HG02970 (cell line): ENCODE measurements around the gene SFRP4.
"Not testable (repeated sequence)": the region's sequence is repeated elsewhere in the genome, so short reads cannot be mapped to it uniquely, and the experiment has no call there.

Source experiments
- ATAC-seq: cut with Tn5 transposase; IDR thresholded peaks from one replicate; pipeline ENCODE4 v1.9.1; 2021; ENCODE audit warnings: mild to moderate bottlenecking, moderate library complexity, moderate number of reproducible peaks; ENCODE audit not compliant: unreplicated experiment, low FRiP score

SFRP4 gene

DNA sequence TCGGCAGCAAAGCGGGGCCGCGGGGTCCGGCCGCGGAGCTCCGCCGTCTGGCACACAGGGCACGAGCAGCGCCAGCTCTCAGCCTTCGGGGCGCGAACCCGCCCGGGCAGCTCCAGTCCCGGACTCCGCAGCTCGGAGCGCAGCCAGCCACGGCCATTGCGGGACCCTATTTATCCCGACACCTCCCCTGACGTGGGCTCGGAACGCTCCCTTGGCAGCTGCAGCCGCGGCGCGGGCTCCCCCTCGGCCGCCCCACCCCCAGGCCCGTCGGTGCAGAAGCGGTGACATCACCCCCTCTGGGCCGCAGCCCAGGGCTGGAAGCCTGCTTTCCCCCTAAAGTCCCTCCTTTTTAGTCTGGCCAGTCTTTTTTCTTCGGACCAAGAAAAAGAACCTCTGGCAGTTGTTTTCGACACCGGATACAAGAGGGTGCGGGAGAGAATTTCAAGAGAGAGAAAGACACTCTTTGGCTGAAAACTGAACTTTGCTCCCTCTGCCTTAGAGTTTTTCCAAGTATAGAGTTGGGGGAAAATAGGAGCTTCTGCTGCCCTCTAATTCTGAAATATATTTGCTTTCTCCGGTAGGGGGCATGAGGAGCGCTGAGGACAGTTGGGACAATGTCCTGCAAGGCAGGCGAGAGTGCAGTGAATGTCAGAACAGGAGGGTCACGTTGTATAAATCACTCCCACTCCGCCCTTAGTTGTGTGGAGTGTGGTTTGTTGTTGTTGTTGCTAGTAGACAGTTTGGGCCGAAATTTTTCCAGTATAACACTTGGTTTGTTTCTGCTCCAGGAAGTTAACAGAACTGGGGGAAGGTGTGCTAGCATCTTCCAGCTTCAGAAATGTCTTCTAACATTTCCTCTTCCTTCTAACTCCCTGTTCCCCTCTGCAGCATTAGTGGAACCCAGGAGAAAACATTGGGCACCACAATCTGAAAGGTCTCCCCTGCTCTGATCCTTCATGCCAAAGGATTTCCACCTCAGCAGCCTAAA lies at the start of gene SFRP4:
TSS of gene SFRP4 (minus strand) at position 145 of the 988 bp plus-strand sequence. CDS start 280 bp downstream, outside the sequence.
- ATAC-seq = no peak

DNA sequence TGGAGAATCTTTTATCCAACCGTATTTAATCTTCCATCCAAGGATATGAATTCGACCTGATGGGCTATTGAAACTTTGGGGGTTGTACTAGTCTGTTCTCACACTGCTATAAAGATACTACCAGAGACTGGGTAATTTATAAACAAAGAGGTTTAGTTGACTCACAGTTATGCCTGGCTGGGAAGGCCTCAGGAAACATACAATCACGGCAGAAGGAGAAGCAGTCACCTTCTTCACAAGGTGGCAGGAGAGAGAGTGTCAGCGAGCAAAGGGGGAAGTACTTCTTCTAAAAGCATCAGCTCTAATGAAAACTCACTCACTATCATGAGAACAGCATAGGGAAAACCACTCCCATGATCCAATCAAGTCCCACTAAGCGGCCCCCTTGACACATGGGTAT lies 47.6 kb upstream of the SFRP4 start:
- ATAC-seq = no peak

DNA sequence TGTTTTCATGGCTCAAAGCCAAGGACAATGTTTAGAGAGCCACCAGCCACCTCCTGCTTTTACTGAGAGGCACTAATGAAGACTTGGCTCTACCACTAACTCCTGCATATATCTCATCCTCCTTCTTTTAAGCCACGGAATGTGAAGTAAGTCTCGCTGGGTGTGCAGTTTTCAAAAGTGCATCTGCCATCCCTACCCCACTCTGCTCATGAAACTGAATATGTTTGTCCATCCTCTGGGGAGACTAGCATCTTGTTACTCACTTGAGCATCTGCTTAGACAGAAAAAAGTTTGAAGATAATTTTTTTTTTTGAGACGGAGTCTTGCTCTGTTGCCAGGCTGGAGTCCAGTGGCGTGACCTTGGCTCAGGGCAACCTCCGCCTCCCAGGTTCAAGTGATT lies 44.6 kb upstream of the SFRP4 start:
- no peak for ATAC-seq

DNA sequence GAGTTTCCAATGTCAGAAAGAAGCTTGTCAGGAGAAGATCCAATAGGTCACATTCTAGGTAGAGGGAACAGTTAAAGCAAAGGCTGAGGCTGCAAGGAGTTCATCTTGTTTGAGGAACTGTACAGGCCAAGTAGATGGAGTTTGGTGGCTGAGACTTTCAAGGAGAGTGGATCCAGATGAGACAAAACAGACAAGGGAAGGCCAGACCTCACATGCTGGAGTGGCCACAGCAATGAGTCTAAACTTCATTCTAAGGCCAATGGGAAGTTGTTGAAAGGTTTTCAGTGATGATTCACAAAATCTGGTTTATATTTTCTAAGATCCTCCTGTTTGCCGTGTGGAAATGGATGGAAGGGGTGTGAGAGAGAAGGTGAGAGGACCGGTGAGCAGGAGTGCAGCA lies 43.9 kb upstream of the SFRP4 start:
- no peak for ATAC-seq

DNA sequence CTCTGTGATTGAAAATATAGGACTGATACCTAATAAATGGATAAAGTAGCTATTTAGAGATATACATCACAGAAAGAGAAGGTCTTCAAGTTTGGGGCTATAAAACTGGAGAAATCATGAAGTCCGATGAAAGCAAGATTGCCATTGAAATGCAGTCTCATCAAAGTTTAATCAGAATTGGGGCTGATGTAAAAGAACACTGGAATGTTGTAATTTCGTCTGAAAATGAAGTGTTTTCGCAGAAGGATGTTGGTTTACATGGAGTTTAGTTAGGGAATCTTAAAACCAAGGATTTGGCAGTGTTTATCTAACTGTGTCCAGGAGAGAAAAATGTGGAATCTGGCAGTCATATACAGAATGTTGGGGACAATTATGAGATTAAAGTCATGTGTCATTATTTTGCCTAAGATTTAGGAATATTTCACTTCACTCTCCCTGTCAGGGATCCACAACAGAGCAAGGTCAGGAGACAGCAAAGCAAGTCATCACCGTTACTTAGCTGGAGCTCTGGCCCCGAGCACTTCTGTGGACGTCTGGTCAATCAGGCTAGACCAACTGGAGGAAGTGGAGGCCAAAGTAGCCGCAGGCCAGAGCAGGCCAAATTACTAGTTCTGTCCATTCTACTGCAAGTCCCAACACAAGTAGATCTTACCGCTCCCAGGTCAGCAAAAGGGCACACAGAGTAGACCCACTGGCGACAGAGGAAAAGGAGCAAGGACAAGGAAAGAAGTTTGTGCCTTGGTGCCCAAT lies 40.8 kb upstream of the SFRP4 start:
- no peak for ATAC-seq

DNA sequence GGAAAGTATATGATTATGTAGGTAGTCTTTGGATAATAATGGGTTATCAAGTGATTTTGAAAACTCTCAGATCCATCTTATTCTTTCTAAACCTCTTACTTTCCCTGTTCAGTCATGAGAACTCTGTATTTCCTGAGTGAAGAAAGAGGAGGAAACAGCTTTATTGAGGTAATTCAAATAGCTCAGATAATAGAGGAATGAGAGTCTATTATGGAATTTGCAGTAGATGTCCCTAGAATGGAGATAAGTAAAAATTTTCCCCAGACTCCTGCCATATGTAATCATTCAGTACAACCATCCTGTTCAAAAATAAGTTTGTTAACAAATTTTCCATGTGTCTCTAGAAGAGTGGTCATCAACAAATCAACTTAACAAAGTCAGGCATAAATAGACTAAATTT lies 40.2 kb upstream of the SFRP4 start:
- no peak for ATAC-seq

DNA sequence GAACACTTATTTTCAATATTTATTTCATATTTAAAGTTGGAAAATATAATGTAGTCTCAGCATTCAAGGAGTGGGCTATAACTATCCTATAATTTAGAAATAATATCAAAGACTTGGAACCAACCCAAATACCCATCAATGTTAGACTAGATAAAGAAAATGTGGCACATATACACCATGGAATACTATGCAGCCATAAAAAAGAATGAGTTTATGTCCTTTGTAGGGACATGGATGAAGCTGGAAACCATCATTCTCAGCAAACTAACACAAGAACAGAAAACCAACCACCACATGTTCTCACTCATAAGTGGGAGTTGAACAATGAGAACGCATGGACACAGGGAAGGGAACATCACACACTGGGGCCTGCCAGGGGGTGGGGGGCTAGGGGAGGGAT lies 37.6 kb upstream of the SFRP4 start:
- not testable (repeated sequence) for ATAC-seq

DNA sequence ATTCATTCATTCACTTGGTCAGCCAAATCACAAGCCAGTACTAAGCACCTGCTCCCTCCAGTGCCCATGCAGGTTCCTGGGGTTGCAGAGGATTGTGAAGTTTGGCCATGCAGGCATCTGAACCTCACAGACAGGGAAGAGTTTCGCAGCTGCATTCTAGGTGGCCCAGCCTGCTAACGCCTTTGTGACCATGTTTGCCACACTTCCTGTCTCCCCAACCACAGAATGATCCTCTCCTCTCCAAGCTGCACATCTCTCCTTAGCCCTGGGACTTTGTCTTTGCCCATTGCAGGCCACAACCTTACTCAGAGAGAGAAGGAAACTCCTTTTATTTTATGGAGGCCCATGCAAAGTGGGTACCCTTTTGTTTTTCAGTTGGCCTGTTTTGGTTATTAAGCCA lies 35.6 kb upstream of the SFRP4 start:
- ATAC-seq = no peak

DNA sequence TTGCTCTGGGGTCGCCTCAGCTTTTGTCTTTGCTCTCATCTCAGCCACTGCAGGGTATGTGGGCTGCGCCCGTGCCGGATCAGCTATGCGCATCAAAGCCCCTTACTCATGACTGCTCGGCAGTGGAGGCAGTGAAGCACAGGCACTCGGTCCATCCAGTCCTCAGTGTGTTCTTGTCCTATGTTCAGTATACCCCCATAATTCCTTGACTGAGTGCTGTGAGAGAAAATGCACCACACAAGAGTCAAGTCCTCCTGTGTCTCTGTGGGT lies 31.3 kb upstream of the SFRP4 start:
- ATAC-seq = no peak

DNA sequence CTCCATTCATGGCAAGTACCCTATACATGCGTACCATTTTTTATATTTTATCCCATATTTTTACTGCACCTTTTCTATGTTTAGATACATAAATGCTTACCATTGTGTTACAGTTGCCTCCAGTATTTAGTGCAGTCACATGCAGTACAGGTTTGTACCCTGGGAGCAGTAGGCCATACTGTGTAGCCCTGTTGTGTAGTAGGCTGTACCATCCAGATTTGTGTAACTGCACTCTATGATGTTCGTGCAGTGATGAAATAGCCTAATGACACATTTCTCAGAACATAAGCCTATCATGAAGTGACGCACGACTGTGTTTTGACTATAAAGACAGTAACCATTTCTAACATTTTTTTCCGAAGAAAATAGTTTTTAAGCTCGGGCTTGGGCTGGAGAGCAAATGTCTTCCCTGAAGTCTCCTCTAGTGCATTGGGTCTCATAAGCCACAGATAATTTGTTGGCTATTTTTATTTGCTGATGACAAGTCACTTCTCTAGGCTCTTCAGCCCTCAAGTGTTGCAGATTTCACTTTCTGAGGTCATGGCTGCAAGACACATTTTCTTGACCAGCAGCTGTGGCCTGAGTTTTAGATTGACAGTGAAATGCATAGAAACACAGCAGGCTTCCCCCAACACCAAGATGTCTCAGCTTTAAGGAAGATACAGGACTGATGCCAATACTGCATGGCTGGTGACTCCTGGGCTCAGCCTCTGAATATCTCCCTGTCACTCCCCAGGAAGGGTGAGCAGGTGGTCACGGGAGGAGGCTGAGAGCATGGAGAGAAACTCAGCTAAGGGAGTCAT lies 30.7 kb upstream of the SFRP4 start:
- ATAC-seq = no peak

DNA sequence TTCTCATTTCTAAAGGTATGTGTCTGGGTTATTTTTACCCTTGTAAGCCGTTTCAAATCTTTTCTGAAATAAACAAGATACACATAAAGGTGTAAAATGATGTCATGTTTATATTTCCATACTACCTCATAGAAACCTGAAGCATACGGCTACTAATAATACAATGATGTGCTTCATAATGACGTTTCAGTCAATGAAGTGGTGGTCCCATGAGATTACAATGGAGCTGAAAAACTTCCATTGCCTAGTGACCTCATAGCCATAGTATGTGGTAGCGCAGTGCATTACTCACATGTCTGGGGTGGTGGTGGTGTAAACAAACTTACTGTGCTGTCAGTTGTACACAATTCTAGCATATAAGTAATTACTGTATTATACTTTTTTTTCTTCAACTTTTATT lies 28.7 kb upstream of the SFRP4 start:
- no peak for ATAC-seq

DNA sequence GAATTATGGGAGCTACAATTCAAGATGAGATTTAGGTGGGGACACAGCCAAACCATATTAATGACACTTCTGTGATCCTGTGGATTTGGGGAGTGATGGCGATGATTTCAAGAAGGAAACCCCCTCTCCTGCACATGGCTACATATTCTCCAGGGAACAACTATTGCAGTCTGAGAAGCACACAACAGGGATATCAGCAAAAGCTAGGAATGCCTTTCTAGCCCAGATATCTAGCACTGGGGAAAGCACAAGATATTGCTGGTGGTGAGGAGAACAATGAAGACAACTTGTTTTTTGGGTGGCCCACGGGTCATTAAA lies 28.1 kb upstream of the SFRP4 start:
- no peak for ATAC-seq

DNA sequence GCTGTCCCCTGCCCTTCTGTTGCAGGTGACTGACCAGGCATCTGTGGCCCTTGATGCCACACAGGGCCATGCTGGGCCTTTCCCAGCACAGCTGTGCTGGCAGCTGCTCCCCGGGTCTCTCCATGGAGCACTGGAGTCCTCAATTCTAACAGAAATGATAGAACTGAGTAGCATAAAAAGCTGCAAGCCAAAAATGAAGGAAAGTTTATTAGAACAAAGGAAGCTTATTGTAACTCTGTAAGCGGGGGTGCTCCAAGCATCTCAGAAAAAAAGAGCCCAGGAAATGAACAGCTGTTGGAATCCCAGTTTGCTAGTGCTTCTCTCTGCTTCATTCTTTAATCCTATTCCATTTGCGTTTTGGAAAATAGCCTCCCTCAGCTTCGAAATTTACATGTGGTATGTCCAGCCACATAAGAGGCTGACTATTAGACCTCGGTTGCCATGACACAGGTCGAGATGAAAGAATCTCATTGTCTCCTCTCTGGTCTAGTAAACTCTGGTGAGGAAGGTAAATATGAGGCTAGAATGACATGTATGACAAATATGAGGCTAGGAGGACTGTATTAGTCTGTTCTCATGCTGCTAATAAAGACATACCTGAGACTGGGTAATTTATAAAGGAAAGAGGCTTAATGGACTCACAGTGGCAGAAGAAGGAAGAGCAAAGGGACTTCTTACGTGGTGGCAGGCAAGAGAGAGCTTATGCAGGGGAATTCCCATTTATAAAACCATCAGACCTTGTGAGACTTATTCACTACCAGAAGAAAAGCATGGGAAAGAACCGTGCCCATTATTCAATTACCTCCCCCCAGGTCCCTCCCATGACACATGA lies 27.5 kb upstream of the SFRP4 start:
- no peak for ATAC-seq

DNA sequence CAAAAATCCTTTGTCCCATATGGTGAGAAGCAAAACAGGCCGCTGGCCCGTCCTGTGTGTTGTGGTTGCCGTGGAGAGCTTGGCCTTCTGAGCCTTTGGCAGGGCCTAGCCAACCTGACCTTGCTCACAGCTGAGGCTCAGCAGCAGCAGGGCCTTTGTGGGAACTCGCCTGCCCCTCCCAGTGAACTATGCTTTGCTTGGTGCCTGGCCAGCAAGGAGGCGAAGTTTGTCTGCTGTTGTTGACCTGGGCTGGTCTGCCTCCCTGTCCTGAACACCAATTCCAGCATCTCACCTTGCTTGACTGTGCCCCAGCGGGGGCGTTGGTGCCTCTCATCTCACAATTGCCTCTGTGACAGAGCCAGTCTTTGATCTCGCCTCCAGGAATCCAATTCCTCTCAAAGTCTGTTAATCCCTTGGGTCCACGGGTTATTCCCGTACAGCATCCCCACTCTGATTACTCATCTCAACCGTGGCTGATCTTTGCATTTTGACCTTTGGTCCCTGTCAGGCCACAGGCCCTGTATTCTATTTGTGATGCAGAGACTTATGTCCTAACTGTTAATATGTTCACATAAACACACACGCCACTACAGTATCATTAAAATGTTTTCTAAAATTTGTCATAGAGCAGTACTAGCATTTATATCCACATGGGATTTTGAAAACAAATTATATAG lies 26.5 kb upstream of the SFRP4 start:
- ATAC-seq = no peak

DNA sequence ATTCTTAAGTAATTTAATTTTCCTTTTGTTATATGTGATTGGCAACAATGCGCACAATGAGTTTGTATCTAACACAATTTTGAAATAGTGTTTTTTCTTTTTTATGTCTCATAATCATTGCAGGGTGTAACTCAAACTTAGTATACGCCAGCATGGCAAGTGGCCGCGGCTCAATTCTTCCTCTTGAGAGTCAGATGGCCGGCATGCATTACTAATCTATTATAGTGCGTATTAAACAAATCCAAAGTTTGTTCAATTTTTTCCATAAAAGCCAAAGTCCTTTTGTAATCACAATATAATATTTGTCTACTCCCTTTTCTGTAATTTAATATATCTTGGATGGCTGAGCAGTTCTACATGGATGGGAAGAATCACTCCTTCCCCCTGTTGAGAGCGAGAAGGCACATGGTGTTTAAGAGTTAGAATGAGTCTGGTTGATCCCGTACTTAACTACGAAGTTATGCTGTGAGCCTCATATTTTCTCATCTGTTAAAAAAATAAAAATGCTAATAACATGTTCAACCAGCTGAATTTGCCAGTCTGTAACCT lies 16.5 kb upstream of the SFRP4 start:
- no peak for ATAC-seq

DNA sequence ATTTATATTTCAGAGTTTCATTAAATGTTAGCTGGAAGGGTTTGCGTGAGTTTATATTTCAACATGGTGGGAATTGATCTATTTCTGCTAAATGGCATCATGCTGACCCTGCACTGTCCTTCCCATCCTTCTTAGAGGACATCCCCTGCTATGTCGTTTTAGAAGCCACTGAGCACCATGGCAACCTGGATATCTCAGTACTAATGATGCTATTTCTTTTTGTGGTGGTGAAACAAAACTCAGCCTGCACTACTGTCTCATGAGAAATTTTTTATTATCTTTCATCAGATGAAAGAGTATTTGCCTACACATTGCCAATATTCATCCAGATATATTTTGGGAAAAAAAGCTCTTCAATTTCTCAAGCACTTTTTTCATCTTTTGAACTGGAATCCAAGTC lies 15.9 kb upstream of the SFRP4 start:
- ATAC-seq = no peak

DNA sequence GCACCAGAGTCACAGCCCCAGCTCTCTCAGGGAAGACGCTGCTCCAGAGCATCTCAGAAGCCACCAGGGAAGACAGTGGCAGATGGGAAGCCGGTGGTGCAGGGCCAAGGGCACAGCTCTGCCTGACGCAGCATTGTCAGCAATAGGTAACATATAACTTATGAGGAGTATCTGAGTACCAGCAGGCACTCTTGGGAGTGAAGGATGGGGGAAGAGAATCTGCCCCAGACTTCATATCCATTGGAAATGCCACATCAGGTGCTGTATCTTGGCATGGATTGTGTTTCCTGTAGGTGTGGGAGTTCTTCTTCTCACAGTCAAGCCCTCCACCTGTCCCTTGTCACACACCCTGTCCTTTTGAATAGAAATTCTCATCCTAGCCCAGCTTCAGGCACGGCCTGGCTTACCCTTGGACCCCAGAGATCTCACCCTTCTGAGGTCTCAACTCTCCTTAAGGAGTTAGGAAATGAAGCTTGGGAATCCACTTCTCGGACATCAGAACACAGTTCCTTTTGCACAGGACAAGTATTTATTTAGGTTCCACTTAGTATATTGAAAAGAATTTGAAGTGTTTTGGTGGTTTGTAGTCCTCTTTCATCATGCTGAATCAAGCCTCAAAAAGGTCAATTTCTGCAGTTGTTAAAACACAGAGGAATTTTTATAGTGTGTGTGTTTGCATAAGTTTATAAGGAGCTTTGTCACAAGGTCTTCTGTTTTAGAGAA lies 13.8 kb upstream of the SFRP4 start:
- no peak for ATAC-seq

DNA sequence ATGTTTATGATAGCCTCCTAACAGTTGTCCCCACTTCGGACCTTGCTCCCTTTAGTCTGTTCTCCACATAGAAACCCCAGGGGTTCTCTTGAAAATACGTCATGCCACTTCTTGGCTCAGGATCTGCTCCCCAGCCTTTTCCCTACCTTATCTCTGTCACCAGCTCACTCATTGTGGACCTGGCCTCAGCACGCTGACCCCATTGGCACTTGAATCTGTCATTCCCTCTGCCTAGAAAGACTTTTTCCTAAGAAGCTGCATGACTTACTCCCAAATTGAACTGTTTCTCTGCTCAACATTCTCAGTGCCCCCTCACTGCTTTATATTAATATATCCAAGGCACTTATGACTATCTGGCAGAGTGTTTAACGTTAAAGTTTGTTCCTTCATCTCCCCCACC lies 12.3 kb upstream of the SFRP4 start:
- no peak for ATAC-seq
